Ishikawa (cell line): ENCODE results near the gene MARCHF10.

Experiments
- CEBPB ChIP-seq: IDR thresholded peaks from 2 replicates; pipeline ENCODE4 v1.6.1; 2012
- CREB1 ChIP-seq: IDR thresholded peaks from 2 replicates; pipeline ENCODE4 v1.6.1; 2012; ENCODE audit warnings: low read depth
- EGR1 ChIP-seq: IDR thresholded peaks from 2 replicates; pipeline ENCODE4 v1.6.1; 2012
- EP300 ChIP-seq: IDR thresholded peaks from 2 replicates; pipeline ENCODE4 v1.6.1; 2012; ENCODE audit warnings: borderline replicate concordance
- FOXM1 ChIP-seq: IDR thresholded peaks from 2 replicates; pipeline ENCODE4 v1.6.1; 2012; ENCODE audit warnings: low read depth, borderline replicate concordance
- MAX ChIP-seq: IDR thresholded peaks from 2 replicates; pipeline ENCODE4 v1.6.1; 2012
- NFIC ChIP-seq: IDR thresholded peaks from 2 replicates; pipeline ENCODE4 v1.6.1; 2012
- RAD21 ChIP-seq: IDR thresholded peaks from 2 replicates; pipeline ENCODE4 v1.6.1; 2012; ENCODE audit warnings: low read depth
- REST ChIP-seq: IDR thresholded peaks from 2 replicates; pipeline ENCODE4 v1.6.1; 2012; ENCODE audit warnings: low read depth, mild to moderate bottlenecking
- TAF1 ChIP-seq: IDR thresholded peaks from 2 replicates; pipeline ENCODE4 v1.6.1; 2012; ENCODE audit warnings: low read depth, mild to moderate bottlenecking
- TCF12 ChIP-seq: IDR thresholded peaks from 2 replicates; pipeline ENCODE4 v1.6.1; 2012; ENCODE audit warnings: low read depth
- TEAD4 ChIP-seq: IDR thresholded peaks from 2 replicates; pipeline ENCODE4 v1.6.1; 2012
- YY1 ChIP-seq: IDR thresholded peaks from 2 replicates; pipeline ENCODE4 v1.6.1; 2012; ENCODE audit warnings: low read depth
- ZBTB7A ChIP-seq: IDR thresholded peaks from 2 replicates; pipeline ENCODE4 v1.6.1; 2012; ENCODE audit warnings: low read depth
- TF ChIP-seq, protein P1 (sequence below): IDR thresholded peaks from 2 replicates; pipeline ENCODE4 v1.6.1; 2012

Gene MARCHF10

GRCh38 chr17:62848334-62848733 is 40.2 kb upstream of the MARCHF10 start:
- TF ChIP-seq RAD21 (no peak), TEAD4 (no peak), REST (no peak), EGR1 (no peak), TAF1 (no peak), MAX (no peak), YY1 (no peak), CEBPB (no peak), CREB1 (no peak), ZBTB7A (no peak), TCF12 (no peak), EP300 (no peak), NFIC (no peak), FOXM1 (no peak)
- TF ChIP-seq, protein P1, sequence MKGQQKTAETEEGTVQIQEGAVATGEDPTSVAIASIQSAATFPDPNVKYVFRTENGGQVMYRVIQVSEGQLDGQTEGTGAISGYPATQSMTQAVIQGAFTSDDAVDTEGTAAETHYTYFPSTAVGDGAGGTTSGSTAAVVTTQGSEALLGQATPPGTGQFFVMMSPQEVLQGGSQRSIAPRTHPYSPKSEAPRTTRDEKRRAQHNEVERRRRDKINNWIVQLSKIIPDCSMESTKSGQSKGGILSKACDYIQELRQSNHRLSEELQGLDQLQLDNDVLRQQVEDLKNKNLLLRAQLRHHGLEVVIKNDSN, result no peak

GRCh38 chr17:62847426-62847825 is 39.3 kb upstream of the MARCHF10 start:
- TF ChIP-seq TEAD4 (no peak), CREB1 (no peak), FOXM1 (no peak), ZBTB7A (no peak), MAX (no peak), YY1 (no peak), TCF12 (no peak), EP300 (no peak), CEBPB (no peak), EGR1 (no peak), REST (no peak), RAD21 (no peak), TAF1 (no peak), NFIC (no peak)
- TF ChIP-seq, protein P1, result no peak

DNA sequence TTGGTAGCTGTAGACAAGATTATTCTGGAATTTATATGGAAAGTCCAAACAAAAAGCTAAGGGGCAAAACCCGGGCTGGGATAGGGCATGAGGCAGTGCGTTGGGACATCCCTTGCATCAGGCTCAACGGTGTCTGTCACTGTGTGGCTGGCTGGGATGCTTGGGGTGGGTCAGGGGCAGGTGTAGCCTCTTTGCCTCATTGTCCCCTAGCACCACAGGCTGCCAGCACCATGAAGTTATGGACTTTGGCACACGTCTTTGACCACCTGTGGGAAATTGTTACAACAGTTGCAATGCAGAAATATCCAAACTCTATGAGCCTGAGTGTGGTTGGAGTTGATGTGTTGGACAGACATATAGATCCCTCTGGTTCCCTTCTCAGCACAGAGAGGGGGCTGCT is 32.8 kb upstream of the MARCHF10 start:
- TF ChIP-seq TAF1 (no peak), TCF12 (no peak), REST (no peak), FOXM1 (no peak), YY1 (no peak), TEAD4 (no peak), MAX (no peak), NFIC (no peak), CEBPB (no peak), CREB1 (no peak), RAD21 (no peak), EGR1 (no peak), ZBTB7A (no peak), EP300 (no peak)
- TF ChIP-seq, protein P1, result no peak

- TF ChIP-seq REST, result no peak
- TF ChIP-seq MAX, result no peak
- TF ChIP-seq, protein P1, result no peak
- TF ChIP-seq FOXM1, result no peak
- TF ChIP-seq RAD21, result no peak
- TF ChIP-seq ZBTB7A, result no peak
- no peak for TF ChIP-seq TEAD4
- no peak for TF ChIP-seq CEBPB
- no peak for TF ChIP-seq YY1
- TF ChIP-seq NFIC, result no peak
- TF ChIP-seq EGR1, result no peak
- no peak for TF ChIP-seq TCF12
- no peak for TF ChIP-seq TAF1
Observed at GRCh38 chr17:62832405-62832804, 24.3 kb upstream of the MARCHF10 start.
